ENCODE data around the gene FRYL.

DNA sequence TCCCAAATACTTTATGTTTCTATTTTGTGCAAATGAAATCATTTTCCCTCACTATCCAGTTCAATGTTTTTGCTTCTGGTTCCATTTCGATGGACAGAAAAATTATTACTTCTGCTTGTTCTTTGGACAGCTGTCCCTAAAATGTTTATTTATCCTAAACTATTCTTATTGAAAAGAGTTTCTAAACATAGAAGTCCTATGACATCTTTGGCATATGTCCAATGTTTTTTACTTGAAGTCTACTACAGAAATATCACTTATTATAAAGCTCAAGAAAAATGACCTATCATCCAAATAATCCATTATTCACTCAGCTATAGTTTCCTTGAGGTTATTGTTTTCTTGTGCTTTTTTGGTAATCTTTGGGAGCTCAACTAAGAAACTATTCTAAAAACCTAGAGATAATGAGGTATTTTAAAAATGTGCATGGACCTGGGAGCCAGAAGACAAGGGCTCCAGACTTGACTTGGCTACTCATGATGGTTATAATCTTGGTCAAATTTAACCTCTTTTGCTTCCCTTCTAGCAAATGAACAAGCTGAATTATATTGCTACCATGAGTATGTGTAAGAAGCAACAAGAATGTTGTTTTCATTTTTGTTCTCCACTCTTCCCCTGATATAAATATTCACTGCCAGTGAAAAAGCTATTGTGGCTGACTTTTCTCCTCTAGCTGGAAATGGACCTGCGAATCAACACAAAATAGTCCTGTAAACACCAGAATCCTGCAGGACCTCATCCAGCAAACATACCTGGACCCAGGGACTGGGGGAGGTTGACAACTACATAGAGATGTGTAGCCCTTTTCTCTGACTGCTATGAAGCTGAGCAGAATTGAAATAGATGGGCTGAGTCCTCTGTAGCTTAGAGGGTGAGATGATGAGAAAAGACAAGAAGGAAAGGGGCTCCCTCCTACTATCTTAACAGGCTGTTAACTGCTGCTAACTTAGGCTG is 137.4 kb downstream of the FRYL start:
- TF ChIP-seq, protein P1, sequence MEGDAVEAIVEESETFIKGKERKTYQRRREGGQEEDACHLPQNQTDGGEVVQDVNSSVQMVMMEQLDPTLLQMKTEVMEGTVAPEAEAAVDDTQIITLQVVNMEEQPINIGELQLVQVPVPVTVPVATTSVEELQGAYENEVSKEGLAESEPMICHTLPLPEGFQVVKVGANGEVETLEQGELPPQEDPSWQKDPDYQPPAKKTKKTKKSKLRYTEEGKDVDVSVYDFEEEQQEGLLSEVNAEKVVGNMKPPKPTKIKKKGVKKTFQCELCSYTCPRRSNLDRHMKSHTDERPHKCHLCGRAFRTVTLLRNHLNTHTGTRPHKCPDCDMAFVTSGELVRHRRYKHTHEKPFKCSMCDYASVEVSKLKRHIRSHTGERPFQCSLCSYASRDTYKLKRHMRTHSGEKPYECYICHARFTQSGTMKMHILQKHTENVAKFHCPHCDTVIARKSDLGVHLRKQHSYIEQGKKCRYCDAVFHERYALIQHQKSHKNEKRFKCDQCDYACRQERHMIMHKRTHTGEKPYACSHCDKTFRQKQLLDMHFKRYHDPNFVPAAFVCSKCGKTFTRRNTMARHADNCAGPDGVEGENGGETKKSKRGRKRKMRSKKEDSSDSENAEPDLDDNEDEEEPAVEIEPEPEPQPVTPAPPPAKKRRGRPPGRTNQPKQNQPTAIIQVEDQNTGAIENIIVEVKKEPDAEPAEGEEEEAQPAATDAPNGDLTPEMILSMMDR (IDR thresholded peaks at IDR 0.05), result no peak
- TF ChIP-seq ZFX (IDR thresholded peaks at IDR 0.05; ENCODE audit: borderline replicate concordance), result no peak

Measured in 22Rv1 (cell line).